CD4-positive, alpha-beta T cell (primary cell): Measurements from ENCODE around the gene TEX28. TPM values are rescaled to one million over a fixed set of nuclear protein-coding genes. Genes with fewer than 3 reads are reported as not detected.

Experiments
- ATAC-seq: fragments of 200-7000 bp; cut with Tn5 transposase; one replicate; pipeline ENCODE4 v1.10.0; 2022; ENCODE audit warnings: mild to moderate bottlenecking; ENCODE audit not compliant: poor library complexity
- CTCF ChIA-PET: fragments of 350-600 bp; sonication (Branson Sonifier 250); formaldehyde crosslinking; loops from one replicate; lab custom pipeline; 2021; ENCODE audit warnings: antibody characterized with exemption, inconsistent platforms; lab: Charles Lee
- POLR2A ChIA-PET: fragments of 350-600 bp; sonication (Branson Sonifier 250); formaldehyde crosslinking; loops from one replicate; lab custom pipeline; 2021; ENCODE audit warnings: antibody characterized with exemption, inconsistent platforms; lab: Charles Lee
- DNase-seq, 14 experiments: peaks; one replicate each; pipeline ENCODE4 v3.0.0-alpha.2; 2013 to 2020; ENCODE audit warnings: mixed read lengths in 2 of 14
- H3K27ac ChIP-seq, 2 donors: one replicate each; pipeline versions ENCODE4 v1.5.1 to v1.7.0; 2013; ENCODE audit warnings: low read length in 2 of 2, low read depth in 1 of 2, mild to moderate bottlenecking in 1 of 2
- H3K27me3 ChIP-seq, 2 experiments: 1 replicate in 1 of 2; 2 replicates in 1 of 2; pipeline versions ENCODE4 v1.6.1 to v1.7.0; 2013; ENCODE audit warnings: low read length in 2 of 2, control low read depth in 1 of 2, mild to moderate bottlenecking in 1 of 2, moderate library complexity in 1 of 2; ENCODE audit not compliant: insufficient read depth in 2 of 2, control insufficient read depth in 1 of 2
- H3K36me3 ChIP-seq: one replicate; pipeline ENCODE4 v1.6.1; 2013; ENCODE audit warnings: low read length, control low read depth; ENCODE audit not compliant: insufficient read depth
- H3K4me1 ChIP-seq: one replicate; pipeline ENCODE4 v1.6.1; 2013; ENCODE audit warnings: low read length, control low read depth; ENCODE audit not compliant: insufficient read depth
- H3K4me3 ChIP-seq: one replicate; pipeline ENCODE4 v1.5.1; 2013; ENCODE audit warnings: mild to moderate bottlenecking, low read length, moderate library complexity
- H3K9me3 ChIP-seq, 2 experiments: 1 replicate in 1 of 2; 2 replicates in 1 of 2; pipeline versions ENCODE4 v1.6.1 to v1.7.0; 2013; ENCODE audit warnings: low read length in 2 of 2, mild to moderate bottlenecking in 2 of 2, control low read depth in 1 of 2, moderate library complexity in 1 of 2; ENCODE audit not compliant: control insufficient read depth in 1 of 2, insufficient read depth in 1 of 2
- H3K27ac Mint-ChIP-seq: one replicate; pipeline ENCODE4 v1.8.0; 2020; ENCODE audit warnings: mixed read lengths
- H3K27me3 Mint-ChIP-seq: one replicate; pipeline ENCODE4 v1.8.0; 2021; ENCODE audit warnings: mixed read lengths
- H3K36me3 Mint-ChIP-seq: one replicate; pipeline ENCODE4 v1.8.0; 2021; ENCODE audit warnings: low read depth, mixed read lengths
- H3K4me1 Mint-ChIP-seq: one replicate; pipeline ENCODE4 v1.8.0; 2021; ENCODE audit warnings: low read depth, mixed read lengths
- H3K4me3 Mint-ChIP-seq: one replicate; pipeline ENCODE4 v1.8.0; 2020; ENCODE audit warnings: mild to moderate bottlenecking, mixed read lengths
- H3K9me3 Mint-ChIP-seq: one replicate; pipeline ENCODE4 v1.8.0; 2020; ENCODE audit warnings: mixed read lengths
- intact Hi-C, 2 experiments: fragments of 100-400 bp; cut with DNase I in 1 of 2; cut with micrococcal nuclease in 1 of 2; formaldehyde crosslinking; loops; one replicate each; pipeline versions ENCODE4 v1.15.1 to v1.9.0; 2023 to 2025; cut with DNase I, micrococcal nuclease
- total RNA-seq, 174 experiments: library from RNA in 2 of 174; stranded (reverse) in 2 of 174; gene quantifications; one replicate each; pipeline ENCODE4 v1.2.3 and lab custom pipeline; 2021 to 2026
- TF ChIP-seq, protein P1 (sequence below): fragments of 200-600 bp; IDR thresholded peaks from one replicate; pipeline ENCODE4 v1.8.0; 2022; ENCODE audit warnings: antibody characterized with exemption, mild to moderate bottlenecking

Gene TEX28
- total RNA-seq, 2 experiments from 2014 or later, result not detected

DNA sequence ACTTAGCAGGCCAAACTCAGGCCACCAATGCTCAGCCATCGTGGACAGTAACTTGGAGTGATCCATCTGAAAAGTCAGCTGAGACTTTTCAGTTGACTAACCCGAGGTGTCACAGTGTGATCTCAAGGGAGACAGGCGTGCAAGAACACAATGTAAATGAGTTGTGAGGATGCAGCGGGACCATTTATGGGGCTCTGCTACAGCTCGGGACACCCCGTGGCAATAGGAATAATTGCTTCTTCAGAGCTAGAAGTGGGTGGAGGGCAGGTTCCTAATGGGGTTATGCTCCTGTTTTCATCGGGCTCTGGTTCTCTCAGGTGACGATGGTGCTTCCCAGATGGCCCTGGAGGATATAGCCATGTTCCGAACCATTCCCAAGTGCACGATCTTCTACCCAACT lies 28.0 kb upstream of the TEX28 start:
- Mint-ChIP-seq H3K9me3 (no peaks in the 10 kb centered on the region), H3K4me1 (peaks cover 42% of the 10 kb centered on the region), H3K27me3 (no peaks in the 10 kb centered on the region), H3K4me3 (no peak overlapping the region), H3K36me3 (no peaks in the 10 kb centered on the region), H3K27ac (no peak overlapping the region)
- Histone ChIP-seq H3K36me3 (no peaks in the 10 kb centered on the region), H3K27me3 (no peaks in the 10 kb centered on the region), H3K9me3 (no peaks in the 10 kb centered on the region), H3K4me3 (no peak overlapping the region), H3K4me1 (peaks cover 48% of the 10 kb centered on the region), H3K27ac (no peak overlapping the region)
- ChIA-PET POLR2A (no interaction called here), CTCF (no interaction called here)
- no peak for ATAC-seq
- intact Hi-C loops, result no loop called here
- no peak for DNase-seq
- TF ChIP-seq, protein P1, sequence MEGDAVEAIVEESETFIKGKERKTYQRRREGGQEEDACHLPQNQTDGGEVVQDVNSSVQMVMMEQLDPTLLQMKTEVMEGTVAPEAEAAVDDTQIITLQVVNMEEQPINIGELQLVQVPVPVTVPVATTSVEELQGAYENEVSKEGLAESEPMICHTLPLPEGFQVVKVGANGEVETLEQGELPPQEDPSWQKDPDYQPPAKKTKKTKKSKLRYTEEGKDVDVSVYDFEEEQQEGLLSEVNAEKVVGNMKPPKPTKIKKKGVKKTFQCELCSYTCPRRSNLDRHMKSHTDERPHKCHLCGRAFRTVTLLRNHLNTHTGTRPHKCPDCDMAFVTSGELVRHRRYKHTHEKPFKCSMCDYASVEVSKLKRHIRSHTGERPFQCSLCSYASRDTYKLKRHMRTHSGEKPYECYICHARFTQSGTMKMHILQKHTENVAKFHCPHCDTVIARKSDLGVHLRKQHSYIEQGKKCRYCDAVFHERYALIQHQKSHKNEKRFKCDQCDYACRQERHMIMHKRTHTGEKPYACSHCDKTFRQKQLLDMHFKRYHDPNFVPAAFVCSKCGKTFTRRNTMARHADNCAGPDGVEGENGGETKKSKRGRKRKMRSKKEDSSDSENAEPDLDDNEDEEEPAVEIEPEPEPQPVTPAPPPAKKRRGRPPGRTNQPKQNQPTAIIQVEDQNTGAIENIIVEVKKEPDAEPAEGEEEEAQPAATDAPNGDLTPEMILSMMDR, result no peak

DNA sequence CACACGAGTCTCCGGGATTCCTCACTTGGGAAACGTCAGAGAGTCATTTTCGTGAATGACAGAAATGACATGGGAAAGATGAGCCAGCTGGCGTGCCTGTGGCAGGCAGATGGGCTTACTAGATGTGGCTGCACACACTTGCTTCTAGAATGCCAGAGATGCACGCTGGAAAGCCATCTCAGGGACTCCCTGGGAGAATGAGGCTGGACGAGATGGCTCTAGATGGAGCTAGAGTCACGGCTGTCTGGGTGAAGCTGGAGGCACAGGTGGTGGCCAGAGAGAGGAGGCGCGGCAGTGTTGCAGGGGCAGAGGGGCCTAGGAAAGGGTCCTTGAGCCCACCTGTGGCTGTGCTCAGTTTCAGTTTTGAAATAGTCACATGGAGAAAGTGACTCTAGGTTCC lies 26.7 kb upstream of the TEX28 start:
- no peak overlapping the region for H3K27ac ChIP-seq
- Mint-ChIP-seq H3K9me3 (no peaks in the 10 kb centered on the region), H3K27me3 (no peaks in the 10 kb centered on the region), H3K4me1 (peaks cover 36% of the 10 kb centered on the region), H3K4me3 (peak overlapping the region; percentile 4), H3K27ac (no peak overlapping the region), H3K36me3 (no peaks in the 10 kb centered on the region)
- no peak overlapping the region for H3K4me3 ChIP-seq
- TF ChIP-seq, protein P1, result no peak
- DNase-seq (peak in 3 of 14 experiments; percentile 28 to 46 (median 43)), ATAC-seq (no peak)
- H3K27me3 ChIP-seq, result no peaks in the 10 kb centered on the region
- no peaks in the 10 kb centered on the region for H3K36me3 ChIP-seq
- ChIA-PET CTCF (no interaction called here), POLR2A (no interaction called here)
- peaks cover 44% of the 10 kb centered on the region for H3K4me1 ChIP-seq
- no peaks in the 10 kb centered on the region for H3K9me3 ChIP-seq
- intact Hi-C loops, result loop anchor here in 1 of 2 experiments (2.0 kb wide), 1 partner anchor 51 kb away; no protein-coding TSS in a partner anchor

DNA sequence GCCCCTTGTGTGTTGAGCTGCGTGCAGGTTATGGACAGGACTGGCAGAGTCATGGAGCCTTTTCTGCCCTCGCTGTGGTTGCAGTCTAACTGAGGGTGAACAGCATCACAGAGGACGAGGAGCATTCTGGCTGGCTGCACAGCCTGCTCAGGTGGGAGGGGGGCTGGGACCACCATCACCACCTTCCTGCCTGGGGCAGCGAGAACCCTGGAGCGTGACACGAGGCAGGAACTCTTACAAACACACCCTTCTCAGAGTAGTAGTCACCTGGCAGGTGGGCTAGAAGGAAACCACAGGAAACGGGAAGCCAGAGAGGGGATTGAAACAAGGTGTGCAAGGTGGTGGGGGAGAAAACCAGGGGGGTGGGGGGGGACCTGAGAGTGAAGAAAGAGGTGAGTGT lies 26.2 kb upstream of the TEX28 start:
- H3K36me3 Mint-ChIP-seq, result no peaks in the 10 kb centered on the region
- peaks cover 32% of the 10 kb centered on the region for H3K4me1 Mint-ChIP-seq
- H3K4me3 Mint-ChIP-seq, result no peak overlapping the region
- no peak for ATAC-seq
- no peaks in the 10 kb centered on the region for H3K27me3 Mint-ChIP-seq
- no peaks in the 10 kb centered on the region for H3K9me3 ChIP-seq
- H3K4me1 ChIP-seq, result peaks cover 40% of the 10 kb centered on the region
- no peaks in the 10 kb centered on the region for H3K27me3 ChIP-seq
- no peak overlapping the region for H3K27ac ChIP-seq
- TF ChIP-seq, protein P1, result no peak
- no peaks in the 10 kb centered on the region for H3K9me3 Mint-ChIP-seq
- POLR2A ChIA-PET, result no interaction called here
- intact Hi-C loops, result loop anchor here in 1 of 2 experiments (2.0 kb wide), 1 partner anchor 52 kb away; no protein-coding TSS in a partner anchor
- no peaks in the 10 kb centered on the region for H3K36me3 ChIP-seq
- H3K27ac Mint-ChIP-seq, result no peak overlapping the region
- CTCF ChIA-PET, result no interaction called here
- peak in 1 of 14 experiments; percentile 12 for DNase-seq
- no peak overlapping the region for H3K4me3 ChIP-seq
